ENCODE measurements around the gene ZNF554. TPM values are rescaled to one million over a fixed set of nuclear protein-coding genes. Genes with fewer than 3 reads are reported as not detected.
"Not testable (repeated sequence)": the region's sequence is repeated elsewhere in the genome, so short reads cannot be mapped to it uniquely, and the experiment has no call there.

The ZNF554 gene
- total and polyA plus RNA-seq, 2 experiments from 2014 or later, result 4.0 to 5.5 TPM

DNA sequence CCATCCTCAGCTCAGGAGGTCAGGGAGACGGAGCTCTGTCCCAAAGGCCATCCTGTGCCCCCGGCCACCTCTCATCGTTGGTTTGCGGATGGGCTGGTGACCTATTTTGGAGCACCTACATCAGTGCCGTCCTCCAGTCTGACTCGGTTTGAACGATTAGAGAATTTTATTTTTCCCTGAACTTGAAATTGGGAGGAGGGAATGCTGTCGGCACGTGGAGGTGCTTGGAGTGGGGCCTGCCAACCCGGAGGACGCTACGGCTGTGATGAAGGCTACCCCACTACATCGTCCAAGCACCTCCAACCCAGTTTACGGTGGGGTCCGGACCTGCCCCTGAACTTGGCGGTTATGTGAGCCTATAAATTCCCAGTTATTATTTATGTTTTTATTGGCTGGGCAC is 3.0 kb upstream of the ZNF554 start:
- Histone ChIP-seq H3K4me1 (ENCODE audit: insufficient read depth) (peaks cover 4% of the 10 kb centered on the region), H3K4me2 (peak overlapping the region; percentile 61), H3K4me3 (no peak overlapping the region), H3K27me3 (no peaks in the 10 kb centered on the region), H3K9me2 (replicated peaks; ENCODE audit: insufficient read depth) (no peaks in the 10 kb centered on the region), H2AFZ (peak overlapping the region; percentile 29), H3K79me2 (peaks cover 16% of the 10 kb centered on the region), H3K9me3 (ENCODE audit: low read depth) (no peaks in the 10 kb centered on the region), H3K27ac (no peak overlapping the region), H3K36me3 (replicated peaks; ENCODE audit: insufficient read depth, low read depth) (no peaks in the 10 kb centered on the region), H4K20me1 (ENCODE audit: insufficient read depth, poor library complexity, severe bottlenecking) (no peaks in the 10 kb centered on the region)
- WGBS (ENCODE audit: low lambda C conversion rate, missing lambda C conversion rate), result 92% methylated on average over 16 of the region's 16 CpGs
- TF ChIP-seq EZH2 (IDR thresholded peaks at IDR 0.05; ENCODE audit: borderline replicate concordance) (no peak), EZH2phosphoT487 (IDR thresholded peaks at IDR 0.05; ENCODE audit: low read depth, severe bottlenecking, unreplicated experiment) (no peak)
- TF ChIP-seq, protein P1, sequence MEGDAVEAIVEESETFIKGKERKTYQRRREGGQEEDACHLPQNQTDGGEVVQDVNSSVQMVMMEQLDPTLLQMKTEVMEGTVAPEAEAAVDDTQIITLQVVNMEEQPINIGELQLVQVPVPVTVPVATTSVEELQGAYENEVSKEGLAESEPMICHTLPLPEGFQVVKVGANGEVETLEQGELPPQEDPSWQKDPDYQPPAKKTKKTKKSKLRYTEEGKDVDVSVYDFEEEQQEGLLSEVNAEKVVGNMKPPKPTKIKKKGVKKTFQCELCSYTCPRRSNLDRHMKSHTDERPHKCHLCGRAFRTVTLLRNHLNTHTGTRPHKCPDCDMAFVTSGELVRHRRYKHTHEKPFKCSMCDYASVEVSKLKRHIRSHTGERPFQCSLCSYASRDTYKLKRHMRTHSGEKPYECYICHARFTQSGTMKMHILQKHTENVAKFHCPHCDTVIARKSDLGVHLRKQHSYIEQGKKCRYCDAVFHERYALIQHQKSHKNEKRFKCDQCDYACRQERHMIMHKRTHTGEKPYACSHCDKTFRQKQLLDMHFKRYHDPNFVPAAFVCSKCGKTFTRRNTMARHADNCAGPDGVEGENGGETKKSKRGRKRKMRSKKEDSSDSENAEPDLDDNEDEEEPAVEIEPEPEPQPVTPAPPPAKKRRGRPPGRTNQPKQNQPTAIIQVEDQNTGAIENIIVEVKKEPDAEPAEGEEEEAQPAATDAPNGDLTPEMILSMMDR (IDR thresholded peaks at IDR 0.05; ENCODE audit: poor library complexity), result no peak
- no peak for DNase-seq (ENCODE audit: low spot score)

DNA sequence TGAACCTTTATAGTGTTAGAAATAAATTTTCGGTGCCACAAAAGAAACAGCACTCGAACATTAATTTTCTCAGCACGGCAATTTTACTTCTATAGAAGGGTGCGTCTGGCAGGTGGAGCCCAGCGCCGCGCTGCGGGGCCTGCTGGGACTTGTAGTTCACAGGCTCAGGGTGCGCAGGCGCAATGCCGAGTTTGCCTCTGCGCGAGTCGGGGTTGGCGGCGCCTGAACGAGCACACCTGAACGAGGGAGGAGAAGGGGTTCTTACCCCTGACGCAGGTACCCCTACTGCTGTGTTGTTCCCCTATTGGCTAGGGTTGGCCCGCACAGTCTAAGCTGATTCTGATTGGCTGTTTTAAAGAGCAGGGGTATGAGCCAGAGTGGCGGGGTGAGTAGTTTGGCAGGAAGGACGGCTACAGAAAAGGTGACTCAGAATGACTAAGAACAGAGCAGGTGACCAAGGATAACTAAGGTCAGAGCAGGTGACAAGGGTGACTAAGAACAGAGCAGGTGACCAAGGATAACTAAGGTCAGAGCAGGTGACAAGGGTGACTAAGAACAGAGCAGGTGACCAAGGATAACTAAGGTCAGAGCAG is 2.3 kb upstream of the ZNF554 start:
- not testable (repeated sequence) for H3K4me3 ChIP-seq; H3K27me3 ChIP-seq; H3K9me2 ChIP-seq (replicated peaks; ENCODE audit: insufficient read depth); H3K9me3 ChIP-seq (ENCODE audit: low read depth); H3K4me1 ChIP-seq (ENCODE audit: insufficient read depth); H3K36me3 ChIP-seq (replicated peaks; ENCODE audit: insufficient read depth, low read depth); H4K20me1 ChIP-seq (ENCODE audit: insufficient read depth, poor library complexity, severe bottlenecking)
- Histone ChIP-seq H2AFZ (peak overlapping the region; percentile 29), H3K27ac (peak overlapping the region; percentile 58), H3K79me2 (peaks cover 22% of the 10 kb centered on the region), H3K4me2 (peak overlapping the region; percentile 61)
- DNase-seq (ENCODE audit: low spot score), result peak; percentile 90
- WGBS (ENCODE audit: low lambda C conversion rate, missing lambda C conversion rate), result 29% methylated on average over 22 of the region's 22 CpGs

DNA sequence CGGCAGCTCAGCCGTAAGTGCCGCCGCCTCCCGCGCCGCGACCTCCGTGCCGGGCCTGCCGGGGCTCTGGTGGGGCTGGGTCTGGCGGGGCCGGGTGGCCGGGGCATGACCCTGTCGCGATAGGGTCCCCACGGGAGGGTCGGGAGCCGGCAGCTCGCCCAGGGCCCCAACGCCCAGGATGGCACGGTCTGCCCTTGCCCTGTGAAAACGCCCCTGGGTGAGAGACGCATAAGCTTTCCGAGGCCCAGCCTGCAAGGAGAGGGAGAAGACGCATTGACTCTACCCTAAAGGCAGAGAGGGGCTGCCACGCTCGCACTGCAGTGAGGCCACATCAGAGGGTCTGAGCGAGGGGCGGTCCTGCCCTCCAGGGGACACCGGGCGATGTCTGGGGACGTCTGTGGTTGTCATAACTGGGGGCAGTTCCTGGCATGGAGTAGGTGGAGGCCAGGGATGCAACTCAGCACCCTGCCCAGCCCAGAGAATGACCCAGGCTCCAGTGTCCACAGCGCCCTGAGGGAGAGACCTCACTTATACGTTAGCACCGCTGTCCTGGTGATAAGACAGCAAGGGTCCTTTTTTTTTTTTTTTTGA is 539 bp downstream of the ZNF554 start:
- Histone ChIP-seq H3K27ac (peak overlapping the region; percentile 73), H3K4me1 (ENCODE audit: insufficient read depth) (peaks cover 4% of the 10 kb centered on the region), H3K9me2 (replicated peaks; ENCODE audit: insufficient read depth) (no peaks in the 10 kb centered on the region), H2AFZ (peak overlapping the region; percentile 73), H3K4me2 (peak overlapping the region; percentile 97), H3K79me2 (peaks cover 22% of the 10 kb centered on the region), H3K36me3 (replicated peaks; ENCODE audit: insufficient read depth, low read depth) (no peaks in the 10 kb centered on the region), H3K9me3 (ENCODE audit: low read depth) (no peaks in the 10 kb centered on the region), H3K4me3 (peak overlapping the region; percentile 60), H4K20me1 (ENCODE audit: insufficient read depth, poor library complexity, severe bottlenecking) (no peaks in the 10 kb centered on the region), H3K27me3 (no peaks in the 10 kb centered on the region)
- 2% methylated on average over 22 of the region's 36 CpGs for WGBS (ENCODE audit: low lambda C conversion rate, missing lambda C conversion rate)
- TF ChIP-seq EZH2phosphoT487 (IDR thresholded peaks at IDR 0.05; ENCODE audit: low read depth, severe bottlenecking, unreplicated experiment), result no peak
- TF ChIP-seq EZH2 (IDR thresholded peaks at IDR 0.05; ENCODE audit: borderline replicate concordance), result no peak
- TF ChIP-seq, protein P1 (IDR thresholded peaks at IDR 0.05; ENCODE audit: poor library complexity), result no peak
- peak; percentile 35 for DNase-seq (ENCODE audit: low spot score)

DNA sequence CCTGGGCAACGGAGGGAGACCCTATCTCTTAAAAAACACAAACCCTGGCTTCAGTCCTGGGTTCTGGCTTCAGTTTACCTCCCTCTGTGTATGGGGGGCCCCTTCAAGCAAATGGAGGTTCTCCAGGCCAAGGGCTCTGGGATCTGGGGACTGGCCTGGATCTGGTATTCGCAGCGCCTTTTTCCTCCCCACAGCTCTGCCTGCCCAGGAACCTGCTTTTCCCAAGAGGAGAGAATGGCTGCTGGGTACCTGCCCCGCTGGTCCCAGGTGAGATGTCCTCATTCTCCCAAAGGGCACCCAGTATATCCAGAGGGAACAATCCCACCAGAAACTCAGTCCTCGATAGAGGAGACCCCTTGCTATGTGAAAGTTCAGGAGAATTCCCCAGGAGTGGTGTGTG is 3.2 kb downstream of the ZNF554 start:
- H3K4me2 ChIP-seq, result no peak overlapping the region
- H3K27ac ChIP-seq, result no peak overlapping the region
- no peak overlapping the region for H2AFZ ChIP-seq
- H3K79me2 ChIP-seq, result peaks cover 22% of the 10 kb centered on the region
- WGBS (ENCODE audit: low lambda C conversion rate, missing lambda C conversion rate), result 96% methylated on average over 5 of the region's 5 CpGs
- no peaks in the 10 kb centered on the region for H3K9me2 ChIP-seq (replicated peaks; ENCODE audit: insufficient read depth)
- DNase-seq (ENCODE audit: low spot score), result no peak
- H4K20me1 ChIP-seq (ENCODE audit: insufficient read depth, poor library complexity, severe bottlenecking), result no peaks in the 10 kb centered on the region
- TF ChIP-seq, protein P1 (IDR thresholded peaks at IDR 0.05; ENCODE audit: poor library complexity), result no peak
- TF ChIP-seq EZH2 (IDR thresholded peaks at IDR 0.05; ENCODE audit: borderline replicate concordance) (no peak), EZH2phosphoT487 (IDR thresholded peaks at IDR 0.05; ENCODE audit: low read depth, severe bottlenecking, unreplicated experiment) (no peak)
- no peak overlapping the region for H3K4me3 ChIP-seq
- no peaks in the 10 kb centered on the region for H3K9me3 ChIP-seq (ENCODE audit: low read depth)
- peaks cover 4% of the 10 kb centered on the region for H3K4me1 ChIP-seq (ENCODE audit: insufficient read depth)
- H3K27me3 ChIP-seq, result no peaks in the 10 kb centered on the region
- H3K36me3 ChIP-seq (replicated peaks; ENCODE audit: insufficient read depth, low read depth), result no peaks in the 10 kb centered on the region

Data from hepatocyte (in vitro differentiated cells).